Stimulated activated CD4-positive, alpha-beta T cell treated with anti-CD3 and anti-CD28 coated beads, Interleukin-4, amount 100 ng/mL, for 24 hours (primary cell): ENCODE measurements around the gene MALRD1.

ENCODE experiments used
- DNase-seq: peaks from one replicate; pipeline ENCODE4 v3.0.0-alpha.2; 2020

MALRD1 gene

GRCh38 chr10:19408924-19409323, 360.3 kb downstream of the MALRD1 start:
- no peak for DNase-seq

DNA sequence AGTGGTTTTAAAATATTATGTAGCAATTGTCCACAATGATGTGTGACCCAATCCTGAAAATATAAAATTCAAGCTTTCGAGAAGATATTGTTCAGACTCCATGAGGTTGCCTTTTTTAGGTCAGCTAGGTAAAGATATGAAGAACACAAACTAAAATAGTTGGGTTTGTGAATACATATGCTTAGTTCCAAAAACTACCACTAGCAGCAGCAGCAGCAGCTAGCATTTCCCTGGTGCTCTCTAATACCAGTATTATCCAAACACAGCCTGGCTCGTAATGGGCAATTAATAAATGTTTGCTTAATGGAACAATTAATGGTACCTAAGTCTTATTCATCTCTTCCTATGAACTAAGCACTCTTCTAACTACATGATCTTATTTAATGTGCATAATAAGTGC, 362.5 kb downstream of the MALRD1 start:
- DNase-seq, result no peak

GRCh38 chr10:19412531-19412930, 363.9 kb downstream of the MALRD1 start:
- DNase-seq, result no peak

GRCh38 chr10:19416164-19416563, 367.6 kb downstream of the MALRD1 start:
- DNase-seq, result no peak

DNA sequence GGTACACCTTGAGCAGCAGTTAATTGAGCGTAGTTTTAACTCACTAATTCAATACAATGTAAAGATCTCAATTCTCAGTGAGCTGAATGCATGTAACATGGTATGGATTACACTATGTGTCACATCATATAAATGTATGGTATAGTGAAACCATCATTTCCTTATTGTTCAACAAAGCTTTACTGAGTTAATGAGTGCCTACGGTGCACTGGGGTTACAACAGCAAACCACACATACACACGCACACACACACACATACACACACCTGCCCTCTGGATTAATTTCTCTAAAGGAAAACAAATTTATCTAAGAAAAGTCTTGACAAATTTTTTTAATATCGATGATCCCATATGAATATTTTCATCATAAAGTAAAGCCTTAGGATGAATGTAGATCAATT, 369.1 kb downstream of the MALRD1 start:
- DNase-seq, result no peak

GRCh38 chr10:19421674-19422073, 373.1 kb downstream of the MALRD1 start:
- no peak for DNase-seq

- no peak for DNase-seq
These were observed 377.4 kb downstream of the MALRD1 start for GRCh38 chr10:19426034-19426433.

DNA sequence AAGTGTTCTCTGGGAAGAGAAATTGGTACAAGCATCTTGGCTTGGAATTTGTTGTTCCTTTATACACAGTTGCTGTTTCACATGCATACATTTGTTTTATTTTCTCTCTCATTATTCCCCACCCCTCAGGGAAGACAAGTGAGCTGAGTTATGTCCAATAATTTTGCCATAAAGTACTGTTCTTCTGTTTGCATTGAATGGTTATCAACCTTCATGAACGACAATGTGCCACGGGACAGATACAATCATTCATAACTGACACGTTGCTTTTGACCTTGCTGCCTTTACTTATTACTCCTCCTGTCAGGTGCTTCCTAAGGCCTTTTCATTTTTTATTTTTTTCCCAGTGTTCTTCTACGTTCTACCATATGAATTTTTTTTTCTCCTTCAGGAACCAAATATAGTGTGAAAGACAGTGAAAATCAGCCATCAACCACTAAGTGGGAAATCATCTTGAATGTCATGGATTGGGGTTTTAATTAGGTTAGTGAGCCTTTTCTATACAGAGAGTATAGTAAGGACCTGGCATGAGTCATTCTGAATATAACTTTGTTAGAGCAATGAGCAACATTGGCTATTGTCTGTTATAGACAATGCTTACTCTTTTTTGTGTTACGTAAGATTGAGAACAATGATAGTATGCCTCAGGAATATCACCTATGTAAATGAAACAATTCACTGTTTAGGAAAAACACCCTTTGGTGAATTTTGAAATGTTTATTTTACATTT, 383.2 kb downstream of the MALRD1 start:
- DNase-seq, result no peak

GRCh38 chr10:19449860-19450259, 401.3 kb downstream of the MALRD1 start:
- DNase-seq, result no peak

DNA sequence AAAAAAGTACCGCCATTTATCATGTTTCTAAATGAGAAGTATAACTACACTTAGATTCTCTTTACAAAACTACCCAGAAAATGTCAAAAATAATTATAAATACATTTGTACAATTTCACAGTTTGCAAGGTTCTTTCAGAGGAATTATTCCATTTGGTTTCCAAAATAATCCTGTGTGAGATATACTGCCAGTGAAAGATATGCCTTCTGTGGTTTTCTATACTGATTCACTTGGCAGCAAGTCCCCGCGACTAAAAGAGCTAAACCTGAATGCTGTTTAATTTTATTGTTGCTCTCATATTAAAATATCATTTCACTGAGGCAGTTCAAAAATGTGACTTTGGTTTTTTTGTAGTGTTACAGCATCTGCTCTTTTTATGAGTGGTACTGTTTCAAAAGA, 402.8 kb downstream of the MALRD1 start:
- no peak for DNase-seq

- no peak for DNase-seq
These were observed 403.3 kb downstream of the MALRD1 start for GRCh38 chr10:19451937-19452336.

GRCh38 chr10:19453967-19454366, 405.4 kb downstream of the MALRD1 start:
- no peak for DNase-seq

DNA sequence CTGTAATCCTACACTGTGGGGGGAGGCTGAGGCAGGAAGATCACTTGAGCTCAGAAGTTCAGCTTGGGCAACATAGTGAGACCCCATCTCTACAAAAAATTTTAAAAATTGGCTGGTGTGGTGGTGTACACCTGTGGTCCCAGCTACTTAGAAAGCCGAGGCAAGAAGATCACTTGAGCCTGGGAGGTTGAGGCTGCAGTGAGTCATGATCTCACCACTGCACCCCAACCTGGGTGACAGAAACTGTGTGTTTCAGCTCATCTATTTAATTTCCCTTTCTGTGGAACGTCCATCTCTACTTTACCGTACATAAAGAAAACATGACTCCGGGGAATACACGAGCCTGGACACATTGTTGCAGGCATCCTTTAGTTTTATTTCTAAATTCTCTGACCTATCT, 413.0 kb downstream of the MALRD1 start:
- no peak for DNase-seq

DNA sequence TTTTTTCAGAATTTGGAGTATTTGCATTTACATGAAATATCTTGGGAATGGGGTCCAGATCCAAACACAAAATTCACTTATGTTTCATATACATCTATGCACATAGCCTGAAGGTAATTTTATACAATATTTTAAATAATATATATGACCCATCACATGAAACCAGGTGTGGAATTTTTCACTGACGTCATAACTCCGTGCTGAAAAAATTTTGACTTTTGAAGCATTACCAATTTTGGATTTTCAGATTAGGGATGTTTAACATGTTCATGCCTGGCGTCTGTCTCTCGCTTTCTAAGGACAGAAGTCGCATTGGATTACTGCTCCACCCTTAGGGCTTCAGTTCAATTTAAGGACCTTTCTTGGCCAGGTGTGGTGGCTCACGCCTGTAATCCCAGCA, 418.1 kb downstream of the MALRD1 start:
- DNase-seq, result no peak

DNA sequence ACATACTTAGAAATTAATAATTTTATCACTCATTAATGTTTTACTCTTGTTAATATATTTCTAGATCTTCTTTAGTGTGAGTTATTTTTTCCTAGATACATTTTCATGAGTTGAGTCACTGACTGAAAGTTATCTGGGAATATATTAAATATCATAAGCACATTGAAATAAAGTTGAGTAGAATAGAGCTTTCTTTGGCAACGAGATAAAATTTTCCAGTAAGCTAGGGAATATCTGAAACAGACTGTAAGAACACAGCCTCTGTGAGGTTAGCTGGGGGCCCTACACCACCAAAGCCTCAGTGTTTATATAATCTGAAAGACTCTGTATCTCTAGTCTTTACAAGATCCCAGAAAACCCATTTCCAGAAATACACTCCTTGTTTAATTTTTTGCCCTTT, 419.8 kb downstream of the MALRD1 start:
- DNase-seq, result no peak

GRCh38 chr10:19469521-19469920, 420.9 kb downstream of the MALRD1 start:
- no peak for DNase-seq

DNA sequence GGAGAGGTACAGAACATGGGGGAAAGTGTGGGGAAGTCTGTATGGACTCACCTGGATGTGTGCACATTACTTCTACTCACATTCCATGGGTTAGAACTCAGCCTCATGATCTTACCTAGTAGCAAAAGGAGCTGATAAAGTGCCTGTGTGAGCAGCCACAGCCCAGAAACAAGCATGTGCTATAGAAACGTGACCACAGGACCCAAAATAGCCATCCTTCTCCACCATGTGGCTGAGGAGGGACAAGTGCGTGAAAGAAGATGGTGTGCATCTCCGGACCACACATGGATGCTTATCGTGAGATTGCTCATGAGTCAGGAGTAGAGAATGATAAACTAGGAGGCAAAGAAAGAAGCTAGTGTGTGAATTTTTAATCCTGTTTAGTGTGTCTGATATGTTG, 431.3 kb downstream of the MALRD1 start:
- DNase-seq, result no peak

DNA sequence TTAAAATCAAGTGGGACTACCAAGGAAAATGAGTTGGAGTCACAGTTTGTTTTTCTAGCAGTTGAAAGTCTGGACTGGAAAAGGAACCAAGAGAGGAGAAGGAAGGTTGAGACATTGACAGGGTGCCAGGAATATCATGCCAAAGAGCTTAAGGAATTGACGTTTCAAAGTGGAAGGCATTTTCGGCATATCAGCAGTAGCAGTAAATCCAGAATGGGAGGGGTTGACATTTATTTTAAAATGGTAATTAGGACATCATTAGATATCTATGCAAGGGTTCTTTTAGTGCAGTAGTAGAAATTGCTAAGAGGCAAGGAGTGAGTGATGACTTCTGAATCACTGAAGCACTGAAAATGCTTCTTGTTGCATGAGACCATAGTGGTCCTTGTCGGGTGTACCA, 431.8 kb downstream of the MALRD1 start:
- no peak for DNase-seq

DNA sequence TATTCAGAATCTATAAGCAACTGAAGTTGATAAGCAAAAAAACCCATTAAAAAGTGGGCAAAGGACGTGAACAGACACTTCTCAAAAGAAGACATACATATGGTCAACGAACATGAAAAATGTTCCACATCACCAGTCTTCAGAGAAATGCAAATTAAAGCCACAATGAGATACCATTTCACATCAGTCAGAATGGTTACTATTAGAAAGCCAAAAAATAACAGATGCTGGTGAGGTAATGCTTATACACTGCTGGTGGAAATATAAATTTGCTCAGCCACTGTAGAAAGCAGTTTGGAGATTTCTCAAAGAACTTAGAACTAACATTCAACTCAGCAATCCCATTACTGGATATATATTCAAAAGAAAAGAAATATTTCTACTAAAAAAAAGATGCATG, 434.8 kb downstream of the MALRD1 start:
- no peak for DNase-seq

- DNase-seq, result no peak
These were observed 440.1 kb downstream of the MALRD1 start for GRCh38 chr10:19488592-19489280.

GRCh38 chr10:19491166-19491565, 442.6 kb downstream of the MALRD1 start:
- DNase-seq, result no peak

DNA sequence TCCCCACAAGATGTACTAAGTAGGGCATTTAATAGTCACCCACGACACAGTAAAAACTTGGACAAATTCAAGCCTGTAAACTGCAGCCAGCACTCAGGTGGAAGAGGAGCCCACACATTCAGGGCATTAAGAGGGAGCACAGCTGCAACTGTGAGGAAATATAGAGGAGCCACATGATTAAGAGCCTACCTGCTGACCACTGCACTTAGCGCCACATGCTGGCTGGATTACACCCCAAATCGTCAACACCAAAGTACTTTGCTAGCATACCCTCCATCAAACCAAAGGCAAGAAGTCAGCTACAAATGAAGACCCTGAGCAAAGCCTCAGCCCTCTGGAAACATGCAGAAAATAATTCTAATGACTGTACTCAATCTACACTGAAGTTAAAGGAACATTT, 445.3 kb downstream of the MALRD1 start:
- DNase-seq, result no peak

GRCh38 chr10:19497026-19497425, 448.4 kb downstream of the MALRD1 start:
- no peak for DNase-seq

- DNase-seq, result no peak
These were observed 450.0 kb downstream of the MALRD1 start for GRCh38 chr10:19498393-19499290.
